ENCODE data around the gene SLC12A5. TPM values are rescaled to one million over a fixed set of nuclear protein-coding genes. Genes with fewer than 3 reads are reported as not detected.

SLC12A5 gene
- total and polyA plus RNA-seq, 9 of the 15 experiments (the other 6 are each of a cell fraction or from before 2014, with no cell fraction given) = 0.36 to 7.5 (median 2.1) TPM

DNA sequence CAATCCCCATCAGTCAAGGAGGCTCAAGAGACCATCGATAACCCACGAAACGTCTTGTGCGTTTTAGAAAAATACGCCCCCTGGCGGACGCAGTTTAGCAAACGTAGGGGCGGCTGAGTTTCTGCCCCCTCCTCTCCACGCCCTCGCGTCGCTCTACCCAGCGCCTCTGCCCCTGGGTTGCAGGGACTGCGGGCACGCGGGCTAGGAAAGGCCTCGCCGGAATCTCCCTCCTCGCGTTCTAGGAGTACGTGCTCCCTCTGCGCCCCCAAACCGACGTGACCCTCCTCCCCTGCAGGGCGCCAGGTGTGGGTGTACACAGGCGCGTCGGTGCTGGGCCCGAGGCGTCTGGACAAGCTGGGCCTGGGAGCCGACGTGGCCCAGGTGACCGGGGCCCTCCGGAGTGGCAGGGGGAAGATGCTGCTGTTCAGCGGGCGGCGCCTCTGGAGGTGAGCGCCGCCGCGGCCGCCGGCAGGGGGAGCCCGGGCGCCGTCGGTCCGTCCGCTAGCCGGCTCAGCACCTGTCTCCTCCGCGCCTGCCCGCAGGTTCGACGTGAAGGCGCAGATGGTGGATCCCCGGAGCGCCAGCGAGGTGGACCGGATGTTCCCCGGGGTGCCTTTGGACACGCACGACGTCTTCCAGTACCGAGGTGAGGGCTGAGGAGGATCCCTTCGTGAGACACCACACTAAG is 15.0 kb upstream of the SLC12A5 start (continued):
- TF ChIP-seq, protein P1, sequence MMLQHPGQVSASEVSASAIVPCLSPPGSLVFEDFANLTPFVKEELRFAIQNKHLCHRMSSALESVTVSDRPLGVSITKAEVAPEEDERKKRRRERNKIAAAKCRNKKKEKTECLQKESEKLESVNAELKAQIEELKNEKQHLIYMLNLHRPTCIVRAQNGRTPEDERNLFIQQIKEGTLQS (IDR thresholded peaks at IDR 0.05) = no peak
- TF ChIP-seq, protein P1 (CRISPR knock-in tag; conservative IDR thresholded peaks at IDR 0.05) = no peak
- TF ChIP-seq NR2F6 (CRISPR knock-in tag; IDR thresholded peaks at IDR 0.05) (no peak), ZNF41 (CRISPR knock-in tag; conservative IDR thresholded peaks at IDR 0.05) (no peak), ZNF518B (CRISPR knock-in tag; IDR thresholded peaks at IDR 0.05) (no peak), PHF20 (IDR thresholded peaks at IDR 0.05; ENCODE audit: partially characterized antibody) (no peak), XRCC5 (IDR thresholded peaks at IDR 0.05; ENCODE audit: low read depth, low read length) (no peak; the same call in none of the 2 replicates), PTTG1 (tag; IDR thresholded peaks at IDR 0.05; ENCODE audit: low read depth) (no peak), PYGO2 (tag; IDR thresholded peaks at IDR 0.05) (no peak), PHTF2 (CRISPR knock-in tag; IDR thresholded peaks at IDR 0.05) (no peak), SRSF3 (IDR thresholded peaks at IDR 0.05; ENCODE audit: insufficient read depth, low read length) (no peak), ZNF561 (CRISPR knock-in tag; conservative IDR thresholded peaks at IDR 0.05) (no peak), GABPB2 (CRISPR knock-in tag; conservative IDR thresholded peaks at IDR 0.05) (no peak), HMG20B (CRISPR knock-in tag; IDR thresholded peaks at IDR 0.05) (no peak), CHD4 (IDR thresholded peaks at IDR 0.05; ENCODE audit: insufficient read depth, insufficient replicate concordance, low read depth, low read length, poor library complexity, severe bottlenecking) (no peak), RBM17 (IDR thresholded peaks at IDR 0.05; ENCODE audit: borderline replicate concordance, low read depth, low read length) (no peak)
- TF ChIP-seq, protein P2, sequence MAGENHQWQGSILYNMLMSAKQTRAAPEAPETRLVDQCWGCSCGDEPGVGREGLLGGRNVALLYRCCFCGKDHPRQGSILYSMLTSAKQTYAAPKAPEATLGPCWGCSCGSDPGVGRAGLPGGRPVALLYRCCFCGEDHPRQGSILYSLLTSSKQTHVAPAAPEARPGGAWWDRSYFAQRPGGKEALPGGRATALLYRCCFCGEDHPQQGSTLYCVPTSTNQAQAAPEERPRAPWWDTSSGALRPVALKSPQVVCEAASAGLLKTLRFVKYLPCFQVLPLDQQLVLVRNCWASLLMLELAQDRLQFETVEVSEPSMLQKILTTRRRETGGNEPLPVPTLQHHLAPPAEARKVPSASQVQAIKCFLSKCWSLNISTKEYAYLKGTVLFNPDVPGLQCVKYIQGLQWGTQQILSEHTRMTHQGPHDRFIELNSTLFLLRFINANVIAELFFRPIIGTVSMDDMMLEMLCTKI (IDR thresholded peaks at IDR 0.05; ENCODE audit: partially characterized antibody) = no peak
- TF ChIP-seq, protein P3, sequence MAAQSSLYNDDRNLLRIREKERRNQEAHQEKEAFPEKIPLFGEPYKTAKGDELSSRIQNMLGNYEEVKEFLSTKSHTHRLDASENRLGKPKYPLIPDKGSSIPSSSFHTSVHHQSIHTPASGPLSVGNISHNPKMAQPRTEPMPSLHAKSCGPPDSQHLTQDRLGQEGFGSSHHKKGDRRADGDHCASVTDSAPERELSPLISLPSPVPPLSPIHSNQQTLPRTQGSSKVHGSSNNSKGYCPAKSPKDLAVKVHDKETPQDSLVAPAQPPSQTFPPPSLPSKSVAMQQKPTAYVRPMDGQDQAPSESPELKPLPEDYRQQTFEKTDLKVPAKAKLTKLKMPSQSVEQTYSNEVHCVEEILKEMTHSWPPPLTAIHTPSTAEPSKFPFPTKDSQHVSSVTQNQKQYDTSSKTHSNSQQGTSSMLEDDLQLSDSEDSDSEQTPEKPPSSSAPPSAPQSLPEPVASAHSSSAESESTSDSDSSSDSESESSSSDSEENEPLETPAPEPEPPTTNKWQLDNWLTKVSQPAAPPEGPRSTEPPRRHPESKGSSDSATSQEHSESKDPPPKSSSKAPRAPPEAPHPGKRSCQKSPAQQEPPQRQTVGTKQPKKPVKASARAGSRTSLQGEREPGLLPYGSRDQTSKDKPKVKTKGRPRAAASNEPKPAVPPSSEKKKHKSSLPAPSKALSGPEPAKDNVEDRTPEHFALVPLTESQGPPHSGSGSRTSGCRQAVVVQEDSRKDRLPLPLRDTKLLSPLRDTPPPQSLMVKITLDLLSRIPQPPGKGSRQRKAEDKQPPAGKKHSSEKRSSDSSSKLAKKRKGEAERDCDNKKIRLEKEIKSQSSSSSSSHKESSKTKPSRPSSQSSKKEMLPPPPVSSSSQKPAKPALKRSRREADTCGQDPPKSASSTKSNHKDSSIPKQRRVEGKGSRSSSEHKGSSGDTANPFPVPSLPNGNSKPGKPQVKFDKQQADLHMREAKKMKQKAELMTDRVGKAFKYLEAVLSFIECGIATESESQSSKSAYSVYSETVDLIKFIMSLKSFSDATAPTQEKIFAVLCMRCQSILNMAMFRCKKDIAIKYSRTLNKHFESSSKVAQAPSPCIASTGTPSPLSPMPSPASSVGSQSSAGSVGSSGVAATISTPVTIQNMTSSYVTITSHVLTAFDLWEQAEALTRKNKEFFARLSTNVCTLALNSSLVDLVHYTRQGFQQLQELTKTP (IDR thresholded peaks at IDR 0.05; ENCODE audit: low read depth in 1 of 2, partially characterized antibody in 2 of 2) = no peak

Data from K562 (cell line).